HL-60 (cell line): ENCODE measurements around the gene LOXL1.
A peak's percentile ranks its signal among the peaks of the same experiment; 100 is the strongest.

Experiments
- DNase-seq, 2 experiments: peaks; one replicate each; pipeline ENCODE4 v3.0.0-alpha.2; 2010 to 2020; ENCODE audit warnings: low read depth in 1 of 2, low spot score in 1 of 2
- H3K27ac ChIP-seq: fragments of 250-450 bp; sonication (Bioruptor Pico); replicated peaks from 2 replicates; pipeline ENCODE4 v1.5.1; 2020; ENCODE audit warnings: mild to moderate bottlenecking, moderate library complexity
- H3K27me3 ChIP-seq: fragments of 250-450 bp; sonication (Bioruptor Pico); 2 replicates; pipeline ENCODE4 v1.5.1; 2021; ENCODE audit warnings: mild to moderate bottlenecking, moderate library complexity; ENCODE audit not compliant: insufficient read depth, poor library complexity, severe bottlenecking
- H3K4me3 ChIP-seq: replicated peaks from 2 replicates; pipeline ENCODE4 v1.5.1; 2011; ENCODE audit warnings: mild to moderate bottlenecking, control low read depth, low read length; ENCODE audit not compliant: insufficient read depth
- GABPA ChIP-seq: IDR thresholded peaks from 2 replicates; pipeline ENCODE4 v1.6.1; 2012; ENCODE audit warnings: low read depth
- POLR2AphosphoS5 ChIP-seq: IDR thresholded peaks from 2 replicates; pipeline ENCODE4 v1.6.1; 2012; ENCODE audit warnings: low read depth
- SPI1 ChIP-seq: IDR thresholded peaks from 2 replicates; pipeline ENCODE4 v1.6.1; 2012; ENCODE audit warnings: low read depth, mild to moderate bottlenecking, borderline replicate concordance
- TF ChIP-seq, protein P1 (sequence below): IDR thresholded peaks from 2 replicates; pipeline ENCODE4 v1.6.1; 2012; ENCODE audit warnings: low read depth; ENCODE audit not compliant: insufficient replicate concordance
- TF ChIP-seq, protein P2 (sequence below): IDR thresholded peaks from one replicate; pipeline ENCODE4 v1.5.1; 2011; ENCODE audit warnings: low read length, control low read depth, inconsistent platforms; ENCODE audit not compliant: insufficient read depth

Gene LOXL1

DNA sequence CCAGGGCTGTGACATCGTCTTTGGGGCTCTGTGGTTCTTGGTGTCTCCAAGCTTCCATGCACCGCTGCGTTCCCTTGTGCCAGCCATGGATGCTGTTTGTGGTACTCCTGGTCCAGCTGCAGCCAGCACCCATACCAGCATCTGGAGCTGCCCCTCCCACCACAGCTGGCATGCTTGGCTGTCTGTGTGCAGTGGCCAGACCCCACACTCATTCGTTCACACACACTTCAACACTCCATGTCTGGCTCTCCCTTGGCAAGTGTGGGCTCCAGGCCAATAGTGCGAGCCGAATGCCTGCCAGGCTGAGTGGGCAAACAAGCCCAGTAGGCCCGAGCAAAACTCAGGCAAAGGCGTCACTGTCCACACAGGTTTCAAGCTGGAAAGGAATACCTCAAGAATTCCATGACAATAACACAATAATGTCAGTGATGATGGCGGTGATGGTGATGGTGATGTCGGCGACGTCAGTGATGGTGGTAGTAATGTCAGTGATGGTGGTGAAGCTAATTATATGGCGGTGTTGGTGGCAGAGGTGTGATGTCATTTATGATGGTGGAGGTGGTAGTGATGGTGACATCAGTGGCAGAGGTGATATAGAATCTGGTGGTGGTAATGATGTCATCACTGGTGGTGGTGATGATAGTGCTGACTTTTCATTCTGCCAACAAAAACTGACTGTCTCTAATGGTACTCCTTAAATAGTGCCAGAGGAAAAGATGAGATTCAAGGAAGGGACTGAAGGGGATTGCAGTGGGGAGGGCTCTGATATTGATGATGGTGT, 33.6 kb upstream of the LOXL1 start:
- no peak overlapping the region for H3K27ac ChIP-seq
- H3K27me3 ChIP-seq: no peaks in the 10 kb centered on the region
- TF ChIP-seq, protein P1, sequence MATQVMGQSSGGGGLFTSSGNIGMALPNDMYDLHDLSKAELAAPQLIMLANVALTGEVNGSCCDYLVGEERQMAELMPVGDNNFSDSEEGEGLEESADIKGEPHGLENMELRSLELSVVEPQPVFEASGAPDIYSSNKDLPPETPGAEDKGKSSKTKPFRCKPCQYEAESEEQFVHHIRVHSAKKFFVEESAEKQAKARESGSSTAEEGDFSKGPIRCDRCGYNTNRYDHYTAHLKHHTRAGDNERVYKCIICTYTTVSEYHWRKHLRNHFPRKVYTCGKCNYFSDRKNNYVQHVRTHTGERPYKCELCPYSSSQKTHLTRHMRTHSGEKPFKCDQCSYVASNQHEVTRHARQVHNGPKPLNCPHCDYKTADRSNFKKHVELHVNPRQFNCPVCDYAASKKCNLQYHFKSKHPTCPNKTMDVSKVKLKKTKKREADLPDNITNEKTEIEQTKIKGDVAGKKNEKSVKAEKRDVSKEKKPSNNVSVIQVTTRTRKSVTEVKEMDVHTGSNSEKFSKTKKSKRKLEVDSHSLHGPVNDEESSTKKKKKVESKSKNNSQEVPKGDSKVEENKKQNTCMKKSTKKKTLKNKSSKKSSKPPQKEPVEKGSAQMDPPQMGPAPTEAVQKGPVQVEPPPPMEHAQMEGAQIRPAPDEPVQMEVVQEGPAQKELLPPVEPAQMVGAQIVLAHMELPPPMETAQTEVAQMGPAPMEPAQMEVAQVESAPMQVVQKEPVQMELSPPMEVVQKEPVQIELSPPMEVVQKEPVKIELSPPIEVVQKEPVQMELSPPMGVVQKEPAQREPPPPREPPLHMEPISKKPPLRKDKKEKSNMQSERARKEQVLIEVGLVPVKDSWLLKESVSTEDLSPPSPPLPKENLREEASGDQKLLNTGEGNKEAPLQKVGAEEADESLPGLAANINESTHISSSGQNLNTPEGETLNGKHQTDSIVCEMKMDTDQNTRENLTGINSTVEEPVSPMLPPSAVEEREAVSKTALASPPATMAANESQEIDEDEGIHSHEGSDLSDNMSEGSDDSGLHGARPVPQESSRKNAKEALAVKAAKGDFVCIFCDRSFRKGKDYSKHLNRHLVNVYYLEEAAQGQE: no peak
- TF ChIP-seq SPI1 (no peak), POLR2AphosphoS5 (no peak), GABPA (no peak)
- TF ChIP-seq, protein P2, sequence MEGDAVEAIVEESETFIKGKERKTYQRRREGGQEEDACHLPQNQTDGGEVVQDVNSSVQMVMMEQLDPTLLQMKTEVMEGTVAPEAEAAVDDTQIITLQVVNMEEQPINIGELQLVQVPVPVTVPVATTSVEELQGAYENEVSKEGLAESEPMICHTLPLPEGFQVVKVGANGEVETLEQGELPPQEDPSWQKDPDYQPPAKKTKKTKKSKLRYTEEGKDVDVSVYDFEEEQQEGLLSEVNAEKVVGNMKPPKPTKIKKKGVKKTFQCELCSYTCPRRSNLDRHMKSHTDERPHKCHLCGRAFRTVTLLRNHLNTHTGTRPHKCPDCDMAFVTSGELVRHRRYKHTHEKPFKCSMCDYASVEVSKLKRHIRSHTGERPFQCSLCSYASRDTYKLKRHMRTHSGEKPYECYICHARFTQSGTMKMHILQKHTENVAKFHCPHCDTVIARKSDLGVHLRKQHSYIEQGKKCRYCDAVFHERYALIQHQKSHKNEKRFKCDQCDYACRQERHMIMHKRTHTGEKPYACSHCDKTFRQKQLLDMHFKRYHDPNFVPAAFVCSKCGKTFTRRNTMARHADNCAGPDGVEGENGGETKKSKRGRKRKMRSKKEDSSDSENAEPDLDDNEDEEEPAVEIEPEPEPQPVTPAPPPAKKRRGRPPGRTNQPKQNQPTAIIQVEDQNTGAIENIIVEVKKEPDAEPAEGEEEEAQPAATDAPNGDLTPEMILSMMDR: no peak
- H3K4me3 ChIP-seq: no peak overlapping the region
- no peak for DNase-seq

DNA sequence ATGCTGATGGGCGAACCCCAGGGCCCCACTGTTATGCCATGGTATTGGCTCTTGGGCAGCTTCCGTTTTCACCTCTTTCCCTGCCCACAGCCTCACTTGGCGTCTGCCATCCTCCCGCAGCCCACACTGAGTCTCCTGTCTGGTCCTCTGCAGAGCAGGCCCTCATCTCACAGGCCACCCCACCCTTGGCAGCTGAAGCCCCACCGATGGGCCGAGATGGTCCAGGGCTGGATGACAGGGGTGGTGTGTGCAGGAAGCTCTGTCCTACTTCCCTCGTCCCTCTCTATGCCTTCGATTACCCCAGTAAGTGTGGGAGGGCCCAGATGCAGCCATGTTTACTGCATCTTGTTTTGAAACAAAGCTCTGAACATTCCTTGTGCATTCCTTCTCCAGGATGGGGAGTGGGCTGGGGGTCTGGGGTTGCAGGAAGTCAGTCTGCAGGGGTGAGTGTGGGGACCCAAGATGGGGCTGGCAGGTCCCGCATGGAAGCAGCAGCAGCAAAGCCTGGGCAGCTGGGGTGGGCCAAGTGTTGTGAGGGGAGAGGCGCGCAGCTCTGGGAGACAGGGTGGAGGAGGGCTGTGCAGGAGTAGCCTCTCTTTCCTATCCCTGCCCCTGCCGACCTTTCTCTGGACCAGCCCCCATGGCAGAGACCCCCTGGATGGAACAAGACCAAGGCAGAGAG, 32.0 kb upstream of the LOXL1 start:
- Histone ChIP-seq H3K4me3 (no peak overlapping the region), H3K27ac (no peak overlapping the region), H3K27me3 (no peaks in the 10 kb centered on the region)
- TF ChIP-seq, protein P1: no peak
- TF ChIP-seq GABPA (no peak), POLR2AphosphoS5 (no peak), SPI1 (no peak)
- TF ChIP-seq, protein P2: no peak
- DNase-seq: no peak

DNA sequence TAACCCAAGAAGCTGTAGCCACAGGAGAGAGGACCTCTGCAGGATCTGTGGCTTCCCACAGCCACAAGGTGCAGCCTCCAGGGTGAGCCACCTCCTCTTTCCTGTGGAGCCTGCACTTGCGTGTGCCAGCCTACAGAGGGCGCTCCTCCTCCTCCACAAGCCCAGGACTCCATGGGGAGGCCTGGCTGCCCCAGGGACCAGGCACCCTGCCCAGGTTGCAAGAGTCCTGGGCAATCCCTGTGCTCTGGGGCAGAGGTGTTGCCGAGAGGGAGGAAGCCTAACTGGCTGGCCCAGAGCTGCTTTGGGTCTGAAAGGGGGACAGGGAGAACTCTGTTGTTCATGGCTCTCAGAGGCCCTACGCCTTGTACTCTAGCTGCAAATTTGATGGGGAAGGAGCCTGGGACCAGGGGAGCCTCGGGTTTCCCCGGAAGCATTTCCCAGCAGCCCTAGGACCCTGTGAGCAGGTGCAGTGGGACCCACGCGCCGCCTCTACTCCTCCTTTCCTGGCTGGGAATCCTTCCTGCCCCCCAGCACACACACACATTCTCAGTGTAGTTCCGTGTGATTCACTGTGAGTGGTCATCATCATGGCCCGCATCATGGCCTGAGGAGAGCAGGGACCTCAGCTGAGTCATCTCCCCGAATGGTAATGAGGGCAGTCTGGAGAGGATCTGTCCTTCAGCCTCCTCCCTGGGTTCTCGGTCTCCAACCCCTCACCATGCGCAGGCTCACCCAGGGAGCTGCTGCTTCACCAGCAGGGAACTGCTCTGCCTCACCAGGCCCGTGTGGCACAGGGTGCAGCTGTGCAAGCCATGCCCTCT, 28.6 kb upstream of the LOXL1 start:
- no peak overlapping the region for H3K4me3 ChIP-seq
- H3K27ac ChIP-seq: no peak overlapping the region
- H3K27me3 ChIP-seq: no peaks in the 10 kb centered on the region
- peak; percentile 48 for DNase-seq
- TF ChIP-seq GABPA: no peak
- TF ChIP-seq, protein P2: peak; percentile 95
